ENCODE measurements around the gene ALKAL2. TPM values are rescaled to one million over a fixed set of nuclear protein-coding genes. Genes with fewer than 3 reads are reported as not detected.
A peak's percentile ranks its signal among the peaks of the same experiment; 100 is the strongest.

The ALKAL2 gene
- total and polyA plus RNA-seq, 2 of the 13 experiments (the other 11 are each of a cell fraction or from before 2014, with no cell fraction given), result 0.22 to 1.7 TPM

GRCh38 chr2:260507-261161 lies 27.3 kb downstream of the ALKAL2 start (continued):
- TF ChIP-seq ZNF281 (CRISPR knock-in tag; IDR thresholded peaks at IDR 0.05; ENCODE audit: borderline replicate concordance) (peak; percentile 86), U2AF1 (optimal IDR thresholded peaks at IDR 0.05; ENCODE audit: low read depth, low read length) (no peak), TBX2 (CRISPR knock-in tag; IDR thresholded peaks at IDR 0.05; ENCODE audit: borderline replicate concordance) (peak; percentile 99), TEAD2 (CRISPR knock-in tag; IDR thresholded peaks at IDR 0.05) (no peak), CREBL2 (CRISPR knock-in tag; IDR thresholded peaks at IDR 0.05; ENCODE audit: borderline replicate concordance) (no peak), ZFP41 (CRISPR knock-in tag; IDR thresholded peaks at IDR 0.05; ENCODE audit: borderline replicate concordance) (no peak), ZFX (CRISPR knock-in tag; IDR thresholded peaks at IDR 0.05; ENCODE audit: low read depth) (peak; percentile 67; the same call in 1 of the 2 replicates), PCBP2 (optimal IDR thresholded peaks at IDR 0.05; ENCODE audit: low read depth, low read length, poor library complexity, severe bottlenecking) (no peak), KMT2A (CRISPR knock-in tag; IDR thresholded peaks at IDR 0.05) (peak; percentile 95), ZSCAN29 (CRISPR knock-in tag; conservative IDR thresholded peaks at IDR 0.05) (0 out of 2 replicates have a peak, but pooled peaks have one; percentile 29), MAFF (IDR thresholded peaks at IDR 0.05; ENCODE audit: low read depth, low read length) (peak; percentile 68), REL (CRISPR knock-in tag; conservative IDR thresholded peaks at IDR 0.05) (no peak), ATF7 (IDR thresholded peaks at IDR 0.05) (peak; percentile 70), ATF7 (CRISPR knock-in tag; IDR thresholded peaks at IDR 0.05) (peak; percentile 96), NFATC3 (CRISPR knock-in tag; IDR thresholded peaks at IDR 0.05) (no peak), KLF6 (CRISPR knock-in tag; IDR thresholded peaks at IDR 0.05) (peak; percentile 96), ARHGAP35 (CRISPR knock-in tag; IDR thresholded peaks at IDR 0.05; ENCODE audit: borderline replicate concordance) (peak; percentile 66; the same call in 1 of the 2 replicates), ZNF557 (CRISPR knock-in tag; IDR thresholded peaks at IDR 0.05) (no peak)
- TF ChIP-seq, protein P1, sequence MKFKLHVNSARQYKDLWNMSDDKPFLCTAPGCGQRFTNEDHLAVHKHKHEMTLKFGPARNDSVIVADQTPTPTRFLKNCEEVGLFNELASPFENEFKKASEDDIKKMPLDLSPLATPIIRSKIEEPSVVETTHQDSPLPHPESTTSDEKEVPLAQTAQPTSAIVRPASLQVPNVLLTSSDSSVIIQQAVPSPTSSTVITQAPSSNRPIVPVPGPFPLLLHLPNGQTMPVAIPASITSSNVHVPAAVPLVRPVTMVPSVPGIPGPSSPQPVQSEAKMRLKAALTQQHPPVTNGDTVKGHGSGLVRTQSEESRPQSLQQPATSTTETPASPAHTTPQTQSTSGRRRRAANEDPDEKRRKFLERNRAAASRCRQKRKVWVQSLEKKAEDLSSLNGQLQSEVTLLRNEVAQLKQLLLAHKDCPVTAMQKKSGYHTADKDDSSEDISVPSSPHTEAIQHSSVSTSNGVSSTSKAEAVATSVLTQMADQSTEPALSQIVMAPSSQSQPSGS (CRISPR knock-in tag; IDR thresholded peaks at IDR 0.05), result peak; percentile 99
- TF ChIP-seq, protein P2, sequence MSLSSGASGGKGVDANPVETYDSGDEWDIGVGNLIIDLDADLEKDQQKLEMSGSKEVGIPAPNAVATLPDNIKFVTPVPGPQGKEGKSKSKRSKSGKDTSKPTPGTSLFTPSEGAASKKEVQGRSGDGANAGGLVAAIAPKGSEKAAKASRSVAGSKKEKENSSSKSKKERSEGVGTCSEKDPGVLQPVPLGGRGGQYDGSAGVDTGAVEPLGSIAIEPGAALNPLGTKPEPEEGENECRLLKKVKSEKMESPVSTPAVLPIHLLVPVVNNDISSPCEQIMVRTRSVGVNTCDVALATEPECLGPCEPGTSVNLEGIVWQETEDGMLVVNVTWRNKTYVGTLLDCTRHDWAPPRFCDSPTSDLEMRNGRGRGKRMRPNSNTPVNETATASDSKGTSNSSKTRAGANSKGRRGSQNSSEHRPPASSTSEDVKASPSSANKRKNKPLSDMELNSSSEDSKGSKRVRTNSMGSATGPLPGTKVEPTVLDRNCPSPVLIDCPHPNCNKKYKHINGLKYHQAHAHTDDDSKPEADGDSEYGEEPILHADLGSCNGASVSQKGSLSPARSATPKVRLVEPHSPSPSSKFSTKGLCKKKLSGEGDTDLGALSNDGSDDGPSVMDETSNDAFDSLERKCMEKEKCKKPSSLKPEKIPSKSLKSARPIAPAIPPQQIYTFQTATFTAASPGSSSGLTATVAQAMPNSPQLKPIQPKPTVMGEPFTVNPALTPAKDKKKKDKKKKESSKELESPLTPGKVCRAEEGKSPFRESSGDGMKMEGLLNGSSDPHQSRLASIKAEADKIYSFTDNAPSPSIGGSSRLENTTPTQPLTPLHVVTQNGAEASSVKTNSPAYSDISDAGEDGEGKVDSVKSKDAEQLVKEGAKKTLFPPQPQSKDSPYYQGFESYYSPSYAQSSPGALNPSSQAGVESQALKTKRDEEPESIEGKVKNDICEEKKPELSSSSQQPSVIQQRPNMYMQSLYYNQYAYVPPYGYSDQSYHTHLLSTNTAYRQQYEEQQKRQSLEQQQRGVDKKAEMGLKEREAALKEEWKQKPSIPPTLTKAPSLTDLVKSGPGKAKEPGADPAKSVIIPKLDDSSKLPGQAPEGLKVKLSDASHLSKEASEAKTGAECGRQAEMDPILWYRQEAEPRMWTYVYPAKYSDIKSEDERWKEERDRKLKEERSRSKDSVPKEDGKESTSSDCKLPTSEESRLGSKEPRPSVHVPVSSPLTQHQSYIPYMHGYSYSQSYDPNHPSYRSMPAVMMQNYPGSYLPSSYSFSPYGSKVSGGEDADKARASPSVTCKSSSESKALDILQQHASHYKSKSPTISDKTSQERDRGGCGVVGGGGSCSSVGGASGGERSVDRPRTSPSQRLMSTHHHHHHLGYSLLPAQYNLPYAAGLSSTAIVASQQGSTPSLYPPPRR (CRISPR knock-in tag; IDR thresholded peaks at IDR 0.05; ENCODE audit: borderline replicate concordance), result peak; percentile 98

All from HepG2 (cell line).